H1 (cell line): ENCODE results near the gene CROCC. TPM values are rescaled to one million over a fixed set of nuclear protein-coding genes. Genes with fewer than 3 reads are reported as not detected.

Experiments
- CEBPB ChIP-seq: IDR thresholded peaks from 2 replicates; pipeline ENCODE4 v1.6.1; 2012; ENCODE audit warnings: low read depth, low read length
- CREB1 ChIP-seq: IDR thresholded peaks from 2 replicates; pipeline ENCODE4 v1.6.1; 2012; ENCODE audit warnings: inconsistent platforms
- CTBP2 ChIP-seq: IDR thresholded peaks from 2 replicates; pipeline ENCODE4 v1.7.0; 2011; ENCODE audit warnings: borderline replicate concordance, mild to moderate bottlenecking, moderate library complexity, mixed read lengths, low read length; ENCODE audit not compliant: insufficient read depth, insufficient read length
- HDAC2 ChIP-seq, 2 experiments: fragments of 300-600 bp in 1 of 2; sonication (generic) in 1 of 2; IDR thresholded peaks; 2 replicates each; pipeline ENCODE4 v1.6.1; 2011 to 2012; ENCODE audit warnings: low read depth in 2 of 2, low read length in 2 of 2, mild to moderate bottlenecking in 2 of 2, moderate library complexity in 2 of 2, borderline replicate concordance in 1 of 2, inconsistent platforms in 1 of 2
- JUND ChIP-seq: IDR thresholded peaks from 2 replicates; pipeline ENCODE4 v1.6.1; 2011; ENCODE audit warnings: mild to moderate bottlenecking, improper control_type of control experiment, low read length
- RFX5 ChIP-seq: IDR thresholded peaks from 2 replicates; pipeline ENCODE4 v1.6.1; 2011; ENCODE audit warnings: low read depth, low read length, improper control_type of control experiment, borderline replicate concordance
- SAP30 ChIP-seq: fragments of 300-600 bp; sonication (generic); IDR thresholded peaks from 2 replicates; pipeline ENCODE4 v1.7.1; 2012; ENCODE audit warnings: low read length, moderate library complexity, mild to moderate bottlenecking, inconsistent platforms; ENCODE audit not compliant: insufficient read depth, insufficient replicate concordance
- SP4 ChIP-seq: IDR thresholded peaks from 2 replicates; pipeline ENCODE4 v1.6.1; 2012; ENCODE audit warnings: low read length, inconsistent platforms
- TCF12 ChIP-seq: IDR thresholded peaks from 2 replicates; pipeline ENCODE4 v1.6.1; 2011; ENCODE audit warnings: low read depth, mild to moderate bottlenecking, low read length
- polyA plus RNA-seq, 7 experiments: library from polyadenylated mRNA; depleted of rRNA in 3 of 7; stranded (reverse) in 5 of 7; unstranded in 2 of 7; fragments of >200 nt in 5 of 7; fragments of 200-250 nt in 2 of 7; gene quantifications; 1 replicate in 5 of 7; 2 replicates in 1 of 7; 4 replicates in 1 of 7; pipeline versions ENCODE4 v1.2.1 to v1.2.3, GENCODE V29; 2011 to 2013; ENCODE audit warnings: missing spikeins in 2 of 7, mixed read lengths in 2 of 7
- total RNA-seq: library from RNA; stranded (reverse); fragmentation: NEBNext Ultra II Directional; extraction: Animal tissue kit (Norgen Biotek cat#: 25700); gene quantifications from 2 replicates; pipeline ENCODE4 v1.2.1, GENCODE V29; 2021

CROCC gene
- total and polyA plus RNA-seq, 2 of the 8 experiments (the other 6 are each of a cell fraction or from before 2014, with no cell fraction given): 12.1 to 39.5 TPM

- 0 out of 4 replicates have a peak, but pooled peaks of 1 of the 2 experiments have one; percentile 25 for TF ChIP-seq HDAC2 (IDR thresholded peaks at IDR 0.05; ENCODE audit: borderline replicate concordance in 1 of 2, low read depth in 2 of 2, low read length in 2 of 2)
- TF ChIP-seq CEBPB: peak; percentile 37; the same call in 1 of the 2 replicates
- peak; percentile 27 for TF ChIP-seq SAP30
- no peak for TF ChIP-seq TCF12
- TF ChIP-seq CTBP2: no peak
- TF ChIP-seq RFX5: no peak
- no peak for TF ChIP-seq JUND
- no peak for TF ChIP-seq SP4
- TF ChIP-seq CREB1: no peak
Observed at GRCh38 chr1:17011092-17011438, 89.3 kb downstream of the CROCC start (continued).
